ENCODE measurements around the gene FAM83E. TPM values are rescaled to one million over a fixed set of nuclear protein-coding genes. Genes with fewer than 3 reads are reported as not detected.

FAM83E gene
- total RNA-seq: not detected in 2 replicates

GRCh38 chr19:48614436-48615230 is at the start of gene FAM83E:
Gene FAM83E, minus strand, starts transcription at chr19:48615076. Its CDS starts 1,704 bp downstream, at chr19:48613372.

GRCh38 chr19:48646001-48646721 is 31.3 kb upstream of the FAM83E start, which contains the start of gene CA11:
Gene CA11, minus strand, starts transcription at chr19:48646187. Its CDS starts 555 bp downstream, at chr19:48645632.

GRCh38 chr19:48636859-48637448 is 22.1 kb upstream of the FAM83E start, which contains the start of gene DBP:
Gene DBP, minus strand, starts transcription at chr19:48637379. Its CDS starts 385 bp downstream, at chr19:48636994.

GRCh38 chr19:48618916-48619691 is 4.2 kb upstream of the FAM83E start, which contains the start of the genes RPL18 and SPHK2:
Gene RPL18, minus strand, starts transcription at chr19:48619178. Its CDS starts 35 bp downstream, at chr19:48619143.
Gene SPHK2, plus strand, starts transcription at chr19:48619506. Its CDS starts 1,009 bp downstream, at chr19:48620515.

DNA sequence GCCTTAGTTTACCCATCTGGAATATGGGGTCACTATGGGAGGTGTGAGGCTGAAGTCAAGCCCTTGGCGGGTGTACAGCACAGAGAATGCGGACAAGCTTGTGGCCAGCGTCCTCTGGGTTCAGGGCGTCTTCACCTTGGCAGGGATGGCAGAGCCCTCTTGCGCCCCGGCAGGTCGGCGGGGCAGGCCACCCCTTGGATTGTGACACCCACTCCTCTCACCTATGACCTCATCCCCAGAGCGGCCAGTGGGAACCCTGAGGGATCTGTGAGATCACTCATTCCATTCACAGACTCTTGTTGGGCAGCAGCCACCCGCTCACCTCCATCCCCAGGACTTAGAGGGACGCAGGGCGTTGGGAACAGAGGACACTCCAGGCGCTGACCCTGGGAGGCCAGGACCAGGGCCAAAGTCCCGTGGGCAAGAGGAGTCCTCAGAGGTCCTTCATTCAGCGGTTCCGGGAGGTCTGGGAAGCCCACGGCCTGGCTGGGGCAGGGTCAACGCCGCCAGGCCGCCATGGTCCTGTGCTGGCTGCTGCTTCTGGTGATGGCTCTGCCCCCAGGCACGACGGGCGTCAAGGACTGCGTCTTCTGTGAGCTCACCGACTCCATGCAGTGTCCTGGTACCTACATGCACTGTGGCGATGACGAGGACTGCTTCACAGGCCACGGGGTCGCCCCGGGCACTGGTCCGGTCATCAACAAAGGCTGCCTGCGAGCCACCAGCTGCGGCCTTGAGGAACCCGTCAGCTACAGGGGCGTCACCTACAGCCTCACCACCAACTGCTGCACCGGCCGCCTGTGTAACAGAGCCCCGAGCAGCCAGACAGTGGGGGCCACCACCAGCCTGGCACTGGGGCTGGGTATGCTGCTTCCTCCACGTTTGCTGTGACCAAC is 8.2 kb downstream of the FAM83E start, which contains the start of gene SPACA4:
TSS of gene SPACA4 (plus strand) at position 280 of the 896 bp plus-strand sequence. CDS start at position 517, 237 bp downstream.

Other genes starting within 250 kb of the FAM83E start
- 222 and 228 TPM in 2 replicates for gene KDELR1, start 223.5 kb downstream of the FAM83E start, total RNA-seq
- 1.4 and 5.0 TPM in 2 replicates for gene GRIN2D, start 221.4 kb downstream of the FAM83E start, total RNA-seq
- gene GRWD1, start 169.1 kb downstream of the FAM83E start, total RNA-seq: 17.7 and 23.2 TPM in 2 replicates
- 0.35 and 1.8 TPM in 2 replicates for gene KCNJ14, start 159.5 kb downstream of the FAM83E start, total RNA-seq
- gene CYTH2, start 145.7 kb downstream of the FAM83E start, total RNA-seq: 28.1 and 37.5 TPM in 2 replicates
- not detected in 2 replicates for gene LMTK3, start 103.2 kb downstream of the FAM83E start, total RNA-seq
- gene SULT2B1, start 62.9 kb downstream of the FAM83E start, total RNA-seq: 0.23 TPM in 1 of 2 replicates, not detected in the other
- gene SPACA4, start 8.3 kb downstream of the FAM83E start, total RNA-seq: not detected in 2 replicates
- gene RPL18, start 4.1 kb upstream of the FAM83E start, total RNA-seq: 2,965 and 4,008 TPM in 2 replicates
- 10.4 and 15.2 TPM in 2 replicates for gene SPHK2, start 4.4 kb upstream of the FAM83E start, total RNA-seq
- 2.7 and 3.7 TPM in 2 replicates for gene DBP, start 22.3 kb upstream of the FAM83E start, total RNA-seq
- 2.5 and 2.6 TPM in 2 replicates for gene CA11, start 31.1 kb upstream of the FAM83E start, total RNA-seq
- gene NTN5, start 57.9 kb upstream of the FAM83E start, total RNA-seq: 0.60 TPM in 1 of 2 replicates, not detected in the other
- gene FUT2, start 80.9 kb upstream of the FAM83E start, total RNA-seq: not detected in 2 replicates
- gene MAMSTR, start 104.6 kb upstream of the FAM83E start, total RNA-seq: 3.2 and 3.8 TPM in 2 replicates
- 2.3 and 6.4 TPM in 2 replicates for gene RASIP1, start 125.5 kb upstream of the FAM83E start, total RNA-seq
- not detected in 2 replicates for gene IZUMO1, start 131.8 kb upstream of the FAM83E start, total RNA-seq
- gene FUT1, start 137.6 kb upstream of the FAM83E start, total RNA-seq: 0.17 and 1.8 TPM in 2 replicates
- not detected in 2 replicates for gene FGF21, start 140.4 kb upstream of the FAM83E start, total RNA-seq
- 55.0 and 59.9 TPM in 2 replicates for gene BCAT2, start 196.0 kb upstream of the FAM83E start, total RNA-seq
- 5.9 and 14.9 TPM in 2 replicates for gene HSD17B14, start 221.4 kb upstream of the FAM83E start, total RNA-seq